ENCODE results near the gene MSX2.

- TF ChIP-seq, protein P1, sequence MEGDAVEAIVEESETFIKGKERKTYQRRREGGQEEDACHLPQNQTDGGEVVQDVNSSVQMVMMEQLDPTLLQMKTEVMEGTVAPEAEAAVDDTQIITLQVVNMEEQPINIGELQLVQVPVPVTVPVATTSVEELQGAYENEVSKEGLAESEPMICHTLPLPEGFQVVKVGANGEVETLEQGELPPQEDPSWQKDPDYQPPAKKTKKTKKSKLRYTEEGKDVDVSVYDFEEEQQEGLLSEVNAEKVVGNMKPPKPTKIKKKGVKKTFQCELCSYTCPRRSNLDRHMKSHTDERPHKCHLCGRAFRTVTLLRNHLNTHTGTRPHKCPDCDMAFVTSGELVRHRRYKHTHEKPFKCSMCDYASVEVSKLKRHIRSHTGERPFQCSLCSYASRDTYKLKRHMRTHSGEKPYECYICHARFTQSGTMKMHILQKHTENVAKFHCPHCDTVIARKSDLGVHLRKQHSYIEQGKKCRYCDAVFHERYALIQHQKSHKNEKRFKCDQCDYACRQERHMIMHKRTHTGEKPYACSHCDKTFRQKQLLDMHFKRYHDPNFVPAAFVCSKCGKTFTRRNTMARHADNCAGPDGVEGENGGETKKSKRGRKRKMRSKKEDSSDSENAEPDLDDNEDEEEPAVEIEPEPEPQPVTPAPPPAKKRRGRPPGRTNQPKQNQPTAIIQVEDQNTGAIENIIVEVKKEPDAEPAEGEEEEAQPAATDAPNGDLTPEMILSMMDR (IDR thresholded peaks at IDR 0.05; ENCODE audit: low read length), result no peak
- TF ChIP-seq EZH2 (IDR thresholded peaks at IDR 0.05; ENCODE audit: borderline replicate concordance, low read length), result no peak
These were observed 36.3 kb downstream of the MSX2 start for GRCh38 chr5:174760721-174761120.

Measured in OCI-LY1 (cell line).